Glomerular endothelial cell (primary cell): ENCODE measurements around the gene CANT1. TPM values are rescaled to one million over a fixed set of nuclear protein-coding genes. Genes with fewer than 3 reads are reported as not detected.

Source experiments
- DNase-seq: peaks from one replicate; pipeline ENCODE4 v3.0.0-alpha.2; 2011; ENCODE audit warnings: low read depth, low spot score; ENCODE audit errors: extremely low read depth
- total RNA-seq: library from RNA; depleted of rRNA; stranded (reverse); fragments of >200 nt; gene quantifications from 2 replicates; pipeline ENCODE4 v1.2.3, GENCODE V29; 2015

The CANT1 gene
- total RNA-seq, 1 donor from 2014 or later = 62.4 TPM

DNA sequence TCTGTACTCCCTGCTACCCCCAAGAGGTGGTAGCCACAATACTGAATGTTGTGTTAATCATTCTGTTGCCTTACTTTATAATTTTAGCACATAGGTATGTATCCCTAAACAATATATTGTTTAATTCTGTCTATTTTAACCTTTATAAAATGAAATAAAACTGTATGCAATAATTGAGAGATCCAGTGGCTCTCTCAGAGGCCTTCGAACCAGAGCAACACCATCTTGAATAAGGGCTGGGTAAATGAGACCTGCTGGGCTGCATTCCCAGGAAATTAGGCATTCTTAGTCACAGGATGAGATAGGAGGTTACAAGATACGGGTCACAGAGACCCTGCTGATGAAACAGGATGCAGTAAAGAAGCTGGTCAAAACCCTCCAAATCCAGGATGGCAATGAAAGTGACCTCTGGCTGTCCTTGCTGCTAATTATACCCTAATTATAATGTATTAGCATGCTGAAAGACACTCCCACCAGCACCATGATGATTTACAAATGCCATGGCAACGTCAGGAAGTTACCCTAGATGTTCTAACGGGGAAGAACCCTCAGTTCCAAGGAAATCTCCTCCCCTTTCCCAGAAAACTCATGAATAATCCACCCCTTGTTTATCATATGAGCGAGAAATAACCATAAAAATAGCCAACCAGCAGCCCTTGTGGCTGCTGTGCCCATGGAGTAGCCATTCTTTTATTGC lies 2.0 kb upstream of the CANT1 start:
- peak; percentile 60 for DNase-seq

DNA sequence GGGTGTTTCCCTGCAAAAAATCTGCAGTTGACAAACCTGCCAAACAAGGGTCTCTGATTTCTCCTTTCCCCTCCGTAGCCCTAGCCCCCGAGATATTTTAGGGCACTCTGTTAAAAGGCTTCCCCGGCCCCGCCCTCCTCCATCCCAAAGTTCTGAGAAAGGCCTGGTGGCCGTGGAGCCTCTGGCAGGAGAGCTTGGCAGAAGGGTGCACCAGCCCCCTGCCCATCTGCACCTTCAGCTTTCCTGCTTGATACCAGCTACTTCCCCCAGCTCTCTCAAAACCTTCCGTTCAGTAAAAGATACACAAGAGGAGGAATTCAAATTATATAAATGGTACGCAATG lies 711 bp upstream of the CANT1 start:
- no peak for DNase-seq

DNA sequence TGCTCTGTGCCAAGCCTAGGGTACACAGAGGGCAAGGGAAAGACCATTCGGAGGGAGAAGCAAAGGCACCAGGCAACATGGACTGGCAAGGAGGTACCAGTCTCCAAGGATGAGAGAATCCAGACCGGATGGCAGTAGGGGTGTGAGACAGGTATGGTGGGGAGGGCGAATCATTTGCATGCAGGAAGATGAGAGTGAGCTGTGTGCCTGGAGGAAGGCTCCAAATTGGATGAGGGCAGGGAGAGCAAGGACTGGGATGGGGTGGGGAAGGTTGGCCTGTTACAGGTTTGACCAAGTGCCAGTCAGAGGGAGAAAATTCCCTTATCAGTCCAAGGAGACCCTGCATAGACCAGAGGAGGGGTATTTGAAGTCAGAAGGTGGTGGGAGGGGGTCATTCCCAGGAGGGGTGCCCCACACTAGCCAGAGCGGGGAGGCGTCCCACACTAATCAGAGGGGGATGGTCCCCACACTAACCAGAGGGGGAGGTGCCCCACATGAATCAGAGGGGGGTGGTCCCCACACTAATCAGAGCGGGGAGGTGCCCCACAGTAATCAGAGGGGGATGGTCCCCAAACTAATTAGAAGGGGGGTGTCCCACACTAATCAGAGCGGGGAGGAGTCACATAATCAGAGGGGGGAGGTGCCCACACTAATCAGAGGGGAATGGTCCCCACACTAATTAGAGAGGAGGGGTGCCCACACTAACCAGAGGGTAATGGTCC lies 737 bp downstream of the CANT1 start:
- DNase-seq = no peak

GRCh38 chr17:79007504-79008381 lies 1.8 kb downstream of the CANT1 start:
- no peak for DNase-seq

DNA sequence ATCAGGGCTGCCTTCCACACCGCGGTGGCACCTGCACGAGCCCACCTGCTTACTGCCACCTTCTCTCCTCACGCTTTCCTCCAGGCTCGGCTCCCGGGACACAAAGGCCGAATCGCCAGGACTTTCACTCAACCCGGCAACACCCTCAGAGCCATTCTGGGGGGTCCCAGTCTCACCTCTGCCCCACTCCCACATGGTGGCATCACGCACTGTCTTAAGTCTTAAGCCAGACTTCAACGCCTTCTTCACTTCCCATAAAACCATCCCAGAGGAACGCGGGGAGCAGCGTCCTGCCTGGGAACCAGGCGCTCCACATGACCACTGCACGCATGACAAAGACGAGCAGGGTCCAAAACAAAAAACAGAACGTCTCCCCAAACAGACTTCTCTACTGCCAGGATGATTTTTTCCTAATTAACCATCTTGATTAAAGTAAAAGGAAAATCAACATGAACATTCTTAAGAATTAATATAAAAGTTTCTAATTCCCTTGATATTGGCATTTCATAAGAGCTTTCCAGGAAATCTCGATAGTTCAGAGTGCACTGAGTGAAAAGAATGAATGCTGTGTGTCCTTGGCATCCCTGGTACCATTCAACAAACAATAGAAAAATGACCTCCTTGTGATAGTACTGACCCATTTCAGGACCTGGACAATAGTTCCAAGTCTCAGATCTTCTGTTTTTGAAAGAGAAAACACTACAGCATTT lies 2.6 kb downstream of the CANT1 start:
- no peak for DNase-seq

- no peak for DNase-seq
Observed at GRCh38 chr17:79006046-79006445, 3.5 kb downstream of the CANT1 start.

DNA sequence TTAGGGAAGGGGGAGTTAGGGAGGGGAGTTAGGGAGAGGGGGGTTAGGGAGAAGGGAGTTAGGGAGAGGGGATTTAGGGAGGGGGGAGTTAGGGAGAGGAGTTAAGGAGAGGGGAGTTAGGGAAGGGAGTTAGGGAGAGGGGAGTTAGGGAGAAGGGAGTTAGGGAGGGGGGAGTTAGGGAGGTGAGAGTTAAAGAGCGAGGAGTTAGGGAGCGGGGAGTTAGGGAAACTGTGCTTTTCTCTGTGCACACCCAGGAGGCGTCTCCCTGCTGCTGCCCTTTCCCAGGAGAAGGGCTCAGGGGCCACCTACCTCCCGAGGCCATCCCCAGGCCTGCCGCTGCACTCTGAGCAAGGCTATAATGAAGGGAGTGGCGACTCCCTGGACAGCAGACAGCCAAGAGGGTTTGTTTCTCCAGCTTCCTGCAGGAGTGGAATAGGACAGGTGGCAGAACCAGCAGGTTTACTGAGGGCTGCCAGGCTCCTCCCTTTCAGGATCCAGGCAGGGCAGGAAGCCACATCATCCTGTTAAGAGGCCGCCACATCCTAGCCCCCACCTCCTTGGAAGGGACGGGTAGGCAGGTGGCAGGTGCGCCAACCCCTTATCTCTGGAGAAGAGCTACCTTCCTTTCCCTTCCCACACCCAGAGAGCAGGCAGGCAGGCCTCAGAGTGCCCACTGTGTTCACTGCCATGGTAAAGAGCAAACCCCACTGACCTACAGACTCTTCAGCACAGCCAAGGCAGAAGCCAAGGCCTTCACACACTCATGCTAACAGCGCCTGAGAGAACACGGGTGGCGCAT lies 4.3 kb downstream of the CANT1 start:
- DNase-seq = no peak

GRCh38 chr17:79003661-79004411 lies 5.7 kb downstream of the CANT1 start:
- no peak for DNase-seq

GRCh38 chr17:79002796-79003593 lies 6.6 kb downstream of the CANT1 start:
- no peak for DNase-seq

- DNase-seq = no peak
Observed at GRCh38 chr17:79002291-79002690, 7.3 kb downstream of the CANT1 start.

- DNase-seq = no peak
Observed at GRCh38 chr17:79001190-79002020, 8.2 kb downstream of the CANT1 start.

DNA sequence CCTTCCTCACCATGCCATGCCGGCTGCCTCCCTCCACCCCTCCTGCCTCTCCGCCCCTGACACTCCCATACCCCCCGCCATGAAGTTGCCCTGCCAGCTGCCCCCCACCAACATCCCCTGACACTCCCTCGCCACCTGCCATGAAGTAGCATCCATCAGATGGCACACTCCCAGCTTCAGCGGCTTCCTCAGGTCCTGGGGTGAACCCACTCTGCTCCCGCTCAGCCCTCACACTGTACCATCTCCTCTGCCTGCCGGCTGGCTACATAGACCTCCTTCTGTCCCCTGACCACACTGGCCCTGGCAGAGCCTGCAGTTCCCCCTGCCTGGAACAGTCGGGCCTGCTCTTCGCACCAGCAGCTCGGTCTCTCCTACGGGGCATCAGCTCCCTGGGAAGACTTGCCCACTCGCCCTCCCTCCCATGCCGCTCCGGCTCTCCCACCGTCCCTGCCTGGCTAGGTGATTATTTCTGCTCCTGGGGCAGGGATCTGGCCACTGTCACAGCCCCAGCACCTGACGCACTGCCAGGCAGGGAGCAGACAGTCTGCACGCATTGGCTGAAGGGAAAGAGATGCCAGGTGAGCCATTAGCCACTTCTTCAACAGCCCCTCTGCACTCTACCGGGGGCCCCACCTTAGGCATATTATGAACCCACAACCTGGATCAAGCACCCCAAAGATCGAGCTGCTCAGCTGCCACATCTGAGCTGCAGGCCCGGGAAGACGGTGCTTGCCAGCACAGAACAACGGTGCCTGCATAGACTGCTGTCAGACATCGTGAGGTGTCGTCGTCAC lies 9.0 kb downstream of the CANT1 start:
- no peak for DNase-seq

DNA sequence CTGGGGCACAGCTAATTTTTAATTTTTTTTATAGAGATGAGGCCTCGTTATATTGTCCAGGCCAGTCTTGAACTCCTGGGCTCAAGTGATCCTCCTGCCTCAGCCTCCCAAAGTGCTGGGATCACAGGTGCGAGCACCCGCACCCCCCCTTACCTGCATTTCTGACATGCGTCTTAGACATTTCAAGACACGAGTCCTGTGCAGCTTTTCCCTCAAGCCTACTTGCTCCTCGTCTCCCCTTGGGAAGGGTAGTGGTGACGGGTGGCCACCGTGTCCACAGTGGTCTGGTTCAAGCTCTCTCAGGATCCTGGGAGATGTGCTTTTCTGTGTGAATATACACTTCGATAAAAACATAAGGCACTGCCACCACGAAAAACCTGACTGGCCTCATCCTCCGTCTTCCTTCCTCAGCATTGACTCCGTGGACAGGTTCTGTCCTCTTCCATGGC lies 9.6 kb downstream of the CANT1 start:
- no peak for DNase-seq

- no peak for DNase-seq
Observed at GRCh38 chr17:78999056-78999768, 10.4 kb downstream of the CANT1 start.

DNA sequence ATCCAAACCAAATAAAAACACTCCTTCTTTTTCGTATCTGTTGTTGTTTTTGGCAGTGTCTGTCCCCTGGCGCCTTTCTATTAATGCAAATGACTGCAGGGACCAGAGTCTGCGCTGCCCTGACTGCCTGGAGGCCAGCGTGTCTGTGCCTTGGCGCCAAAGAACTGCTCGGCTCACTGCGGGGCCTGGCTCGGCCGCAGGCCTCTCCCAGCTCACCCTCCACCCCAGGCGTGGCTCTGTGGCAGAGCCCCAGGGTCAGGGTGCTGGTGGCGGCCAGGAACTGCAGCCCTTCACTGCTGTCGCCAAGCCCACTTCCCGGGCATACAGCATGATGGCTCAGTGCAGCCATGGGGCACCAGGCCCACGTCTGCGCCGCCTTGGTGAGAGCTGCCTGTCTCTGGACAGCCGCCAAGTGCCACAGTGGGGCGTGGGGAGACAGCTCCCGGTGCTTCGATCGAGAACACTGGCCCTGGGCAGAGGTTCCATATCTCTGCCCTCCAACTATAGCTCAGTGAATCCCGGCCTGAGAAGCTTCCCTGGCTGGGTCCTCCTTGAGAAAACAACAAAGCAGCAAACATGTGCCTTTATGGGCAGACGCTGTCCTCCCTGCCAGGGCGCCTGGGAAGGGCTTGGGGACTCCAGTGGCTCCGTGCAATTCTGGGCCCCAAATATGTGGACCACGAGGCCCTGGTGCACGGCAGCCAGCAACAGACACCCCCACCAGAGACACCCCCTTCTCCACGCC lies 11.1 kb downstream of the CANT1 start:
- DNase-seq = no peak

DNA sequence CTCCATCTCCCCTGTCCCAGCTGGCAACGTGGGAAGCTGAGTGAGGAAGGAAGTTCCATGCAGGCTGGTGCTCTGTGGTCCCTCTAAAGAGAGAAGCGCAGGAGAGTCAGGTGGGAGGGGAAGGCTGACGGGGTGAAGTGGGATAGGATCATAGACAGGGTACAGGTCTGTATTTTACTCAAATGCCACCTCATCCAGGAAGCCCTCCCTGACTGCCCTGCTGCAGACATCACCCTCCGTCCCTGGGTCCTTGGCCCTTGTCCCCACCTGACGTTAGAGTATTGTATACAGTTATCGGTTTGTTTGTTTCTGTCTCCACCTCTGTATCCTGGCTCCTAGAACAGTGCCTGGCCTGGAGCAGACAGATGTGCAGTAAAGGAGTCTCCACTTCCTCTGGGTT lies 11.7 kb downstream of the CANT1 start:
- DNase-seq = no peak
